ENCODE results near the gene CPNE6.

Gene CPNE6

GRCh38 chr14:24086193-24086955 lies 15.0 kb downstream of the CPNE6 start:
- DNase-seq (ENCODE audit: low read depth, low spot score), result no peak

GRCh38 chr14:24087004-24087403 lies 15.6 kb downstream of the CPNE6 start:
- no peak for DNase-seq (ENCODE audit: low read depth, low spot score)

- no peak for DNase-seq (ENCODE audit: low read depth, low spot score)
Measured at GRCh38 chr14:24088095-24088494, 16.7 kb downstream of the CPNE6 start.

GRCh38 chr14:24089890-24090289 lies 18.5 kb downstream of the CPNE6 start:
- no peak for DNase-seq (ENCODE audit: low read depth, low spot score)

GRCh38 chr14:24092110-24092504 lies 20.7 kb downstream of the CPNE6 start:
- DNase-seq (ENCODE audit: low read depth, low spot score), result no peak

GRCh38 chr14:24092505-24093206 lies 21.3 kb downstream of the CPNE6 start:
- no peak for DNase-seq (ENCODE audit: low read depth, low spot score)

GRCh38 chr14:24093207-24093900 lies 22.0 kb downstream of the CPNE6 start:
- DNase-seq (ENCODE audit: low read depth, low spot score), result no peak

- peak; percentile 87 for DNase-seq (ENCODE audit: low read depth, low spot score)
Measured at GRCh38 chr14:24093901-24094840, 22.8 kb downstream of the CPNE6 start, which contains the start of gene PCK2. Gene PCK2 (plus strand): TSS chr14:24094311. CDS start chr14:24094406, 95 bp downstream.

- DNase-seq (ENCODE audit: low read depth, low spot score), result no peak
Measured at GRCh38 chr14:24094841-24095270, 23.5 kb downstream of the CPNE6 start.

GRCh38 chr14:24095271-24096068 lies 24.1 kb downstream of the CPNE6 start:
- DNase-seq (ENCODE audit: low read depth, low spot score), result no peak

GRCh38 chr14:24096545-24097181 lies 25.3 kb downstream of the CPNE6 start:
- DNase-seq (ENCODE audit: low read depth, low spot score), result no peak

- DNase-seq (ENCODE audit: low read depth, low spot score), result no peak
Measured at GRCh38 chr14:24098229-24098926, 27.0 kb downstream of the CPNE6 start.

GRCh38 chr14:24098927-24099813 lies 27.8 kb downstream of the CPNE6 start:
- no peak for DNase-seq (ENCODE audit: low read depth, low spot score)

GRCh38 chr14:24100197-24100981 lies 29.0 kb downstream of the CPNE6 start:
- DNase-seq (ENCODE audit: low read depth, low spot score), result no peak

GRCh38 chr14:24100982-24101494 lies 29.7 kb downstream of the CPNE6 start:
- DNase-seq (ENCODE audit: low read depth, low spot score), result no peak

- DNase-seq (ENCODE audit: low read depth, low spot score), result no peak
Measured at GRCh38 chr14:24102357-24103048, 31.1 kb downstream of the CPNE6 start.

- no peak for DNase-seq (ENCODE audit: low read depth, low spot score)
Measured at GRCh38 chr14:24103451-24103850, 32.1 kb downstream of the CPNE6 start.
